GM23338 (cell line): ENCODE data around the gene SPTLC2. TPM values are rescaled to one million over a fixed set of nuclear protein-coding genes. Genes with fewer than 3 reads are reported as not detected.
"Not testable (repeated sequence)": the region's sequence is repeated elsewhere in the genome, so short reads cannot be mapped to it uniquely, and the experiment has no call there.

Experiments used
- ATAC-seq: fragments of 200-7000 bp; cut with Tn5 transposase; 3 replicates; pipeline ENCODE4 v1.9.1; 2020
- DNase-seq: peaks from one replicate; pipeline ENCODE4 v3.0.0-alpha.2; 2015; ENCODE audit warnings: low spot score
- H2AFZ ChIP-seq: fragments of 200-600 bp; sonication (generic); 2 replicates; pipeline ENCODE4 v1.8.0; 2016; ENCODE audit warnings: antibody characterized with exemption, mild to moderate bottlenecking, moderate library complexity
- H3F3A ChIP-seq: fragments of 200-600 bp; sonication (generic); replicated peaks from 2 replicates; pipeline ENCODE4 v1.8.0; 2017; ENCODE audit warnings: antibody characterized with exemption, mixed run types, low read depth
- H3K27ac ChIP-seq: fragments of 200-600 bp; sonication (generic); 2 replicates; pipeline ENCODE4 v1.6.1; 2016; ENCODE audit warnings: low read depth
- H3K27me3 ChIP-seq: fragments of 200-600 bp; sonication (generic); 2 replicates; pipeline ENCODE4 v1.8.0; 2016; ENCODE audit warnings: mild to moderate bottlenecking, mixed run types, moderate library complexity; ENCODE audit not compliant: insufficient read depth
- H3K36me3 ChIP-seq: fragments of 200-600 bp; sonication (generic); 2 replicates; pipeline ENCODE4 v1.8.0; 2016; ENCODE audit warnings: mild to moderate bottlenecking; ENCODE audit not compliant: insufficient read depth
- H3K4me1 ChIP-seq: fragments of 200-600 bp; sonication (generic); 2 replicates; pipeline ENCODE4 v1.8.0; 2016; ENCODE audit warnings: mild to moderate bottlenecking, moderate library complexity; ENCODE audit not compliant: insufficient read depth
- H3K4me2 ChIP-seq: fragments of 200-600 bp; sonication (generic); 2 replicates; pipeline ENCODE4 v1.7.1; 2017; ENCODE audit warnings: mixed run types
- H3K4me3 ChIP-seq: fragments of 200-600 bp; sonication (generic); 2 replicates; pipeline ENCODE4 v1.6.1; 2016; ENCODE audit warnings: mixed run types
- H3K79me2 ChIP-seq: fragments of 200-600 bp; sonication (generic); replicated peaks from 2 replicates; pipeline ENCODE4 v1.8.0; 2017; ENCODE audit warnings: mild to moderate bottlenecking; ENCODE audit not compliant: insufficient read depth
- H3K9me2 ChIP-seq: fragments of 200-600 bp; sonication (generic); 2 replicates; pipeline ENCODE4 v1.8.0; 2017; ENCODE audit not compliant: insufficient read depth
- H4K20me1 ChIP-seq: fragments of 200-600 bp; sonication (generic); replicated peaks from 2 replicates; pipeline ENCODE4 v1.8.0; 2017; ENCODE audit warnings: mild to moderate bottlenecking; ENCODE audit not compliant: insufficient read depth
- H3K27ac Mint-ChIP-seq: 2 replicates; pipeline ENCODE4 v1.8.0; 2020; ENCODE audit warnings: inconsistent platforms, mild to moderate bottlenecking, moderate library complexity, mixed read lengths
- H3K27me3 Mint-ChIP-seq: 3 replicates; pipeline ENCODE4 v1.8.0; 2022; ENCODE audit warnings: low read depth, mild to moderate bottlenecking, moderate library complexity, mixed read lengths, inconsistent platforms; ENCODE audit not compliant: insufficient read depth, poor library complexity
- H3K36me3 Mint-ChIP-seq: 3 replicates; pipeline ENCODE4 v1.8.0; 2021; ENCODE audit warnings: low read depth, mild to moderate bottlenecking, inconsistent platforms, moderate library complexity, mixed read lengths
- H3K4me1 Mint-ChIP-seq: 3 replicates; pipeline ENCODE4 v1.8.0; 2020; ENCODE audit warnings: mild to moderate bottlenecking, inconsistent platforms, mixed read lengths
- H3K4me3 Mint-ChIP-seq: 3 replicates; pipeline ENCODE4 v1.8.0; 2021; ENCODE audit warnings: moderate library complexity, mild to moderate bottlenecking, inconsistent platforms, mixed read lengths
- H3K9me3 Mint-ChIP-seq: 3 replicates; pipeline ENCODE4 v1.8.0; 2020; ENCODE audit warnings: moderate library complexity, mild to moderate bottlenecking, inconsistent platforms, mixed read lengths
- CREB1 ChIP-seq: fragments of 250-450 bp; sonication (Bioruptor Pico); IDR thresholded peaks from 2 replicates; pipeline ENCODE4 v1.5.0; 2020; ENCODE audit warnings: low read depth, mild to moderate bottlenecking, moderate library complexity
- EZH2phosphoT487 ChIP-seq: fragments of 200-600 bp; sonication (generic); IDR thresholded peaks from one replicate; pipeline ENCODE4 v1.8.1; 2018; ENCODE audit warnings: antibody characterized with exemption; ENCODE audit not compliant: unreplicated experiment
- JUNB ChIP-seq: IDR thresholded peaks from one replicate; pipeline ENCODE4 v1.6.1; 2016; ENCODE audit warnings: antibody characterized with exemption; ENCODE audit not compliant: unreplicated experiment
- NANOG ChIP-seq: IDR thresholded peaks from 2 replicates; pipeline ENCODE4 v1.6.1; 2016; ENCODE audit warnings: antibody characterized with exemption, borderline replicate concordance
- STAT1 ChIP-seq: IDR thresholded peaks from one replicate; pipeline ENCODE4 v1.6.1; 2016; ENCODE audit warnings: antibody characterized with exemption; ENCODE audit not compliant: unreplicated experiment
- ZNF114 ChIP-seq: fragments of 250-450 bp; sonication (Bioruptor Pico); IDR thresholded peaks from 2 replicates; pipeline ENCODE4 v1.5.0; 2020; ENCODE audit warnings: mild to moderate bottlenecking, moderate library complexity
- ZNF331 ChIP-seq: fragments of 250-450 bp; sonication (Bioruptor Pico); IDR thresholded peaks from 2 replicates; pipeline ENCODE4 v1.5.0; 2020; ENCODE audit warnings: low read depth, mild to moderate bottlenecking, moderate library complexity
- ZNF462 ChIP-seq: fragments of 250-450 bp; sonication (Bioruptor Pico); IDR thresholded peaks from 2 replicates; pipeline ENCODE4 v1.5.0; 2020; ENCODE audit warnings: mild to moderate bottlenecking, moderate library complexity
- polyA plus RNA-seq: library from polyadenylated mRNA; unstranded; fragments of >200 nt; fragmentation: Nextera tagmentation; extraction: Ambion mirVana; gene quantifications from 2 replicates; pipeline ENCODE4 v1.2.1, GENCODE V29; 2016
- total RNA-seq: library from RNA; depleted of rRNA; stranded (reverse); fragments of >200 nt; shearing (Covaris generic); gene quantifications from 2 replicates; pipeline ENCODE4 v1.2.3, GENCODE V29; 2014

The SPTLC2 gene
- total and polyA plus RNA-seq, 2 experiments from 2014 or later: 22.3 to 38.9 TPM

DNA sequence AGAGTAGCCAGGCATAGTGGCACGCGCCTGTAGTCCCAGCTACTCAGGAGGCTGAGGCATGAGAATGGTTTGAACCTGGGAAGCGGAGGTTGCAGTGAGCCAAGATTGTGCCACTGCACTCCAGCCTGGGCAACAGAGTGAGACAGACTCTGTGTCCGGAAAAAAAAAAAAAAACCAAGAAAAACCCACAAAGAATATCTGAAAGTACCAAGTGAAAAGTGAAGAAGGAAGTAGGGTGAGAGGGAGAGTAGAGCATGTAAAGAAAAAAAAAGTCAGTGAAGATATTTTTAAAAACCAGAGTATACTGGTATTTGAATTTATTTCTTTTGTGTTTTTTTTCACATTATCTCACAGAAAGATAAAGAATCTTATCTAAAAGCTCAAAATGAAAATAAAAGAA lies 74.5 kb downstream of the SPTLC2 start:
- peaks cover 7% of the 10 kb centered on the region; the same call in 2 of the 3 replicates for H3K36me3 Mint-ChIP-seq
- Histone ChIP-seq H3K79me2 (no peaks in the 10 kb centered on the region), H3F3A (no peaks in the 10 kb centered on the region), H3K4me3 (no peak overlapping the region), H3K4me1 (no peaks in the 10 kb centered on the region), H3K27ac (no peak overlapping the region), H2AFZ (no peak overlapping the region), H4K20me1 (no peaks in the 10 kb centered on the region), H3K36me3 (no peaks in the 10 kb centered on the region; the same call in 1 of the 2 replicates), H3K27me3 (no peaks in the 10 kb centered on the region), H3K9me2 (no peaks in the 10 kb centered on the region), H3K4me2 (no peak overlapping the region)
- ATAC-seq (no peak), DNase-seq (no peak)
- peaks cover 3% of the 10 kb centered on the region for H3K27me3 Mint-ChIP-seq
- no peak overlapping the region for H3K4me3 Mint-ChIP-seq
- H3K27ac Mint-ChIP-seq: 0 out of 2 replicates have a peak overlapping the region, but pooled peaks have one; percentile 31
- 0 out of 3 replicates have a peak, but pooled peaks cover 6% of the 10 kb centered on the region for H3K4me1 Mint-ChIP-seq
- H3K9me3 Mint-ChIP-seq: no peaks in the 10 kb centered on the region
- no peak for TF ChIP-seq CREB1 (CRISPR knock-in tag)
- no peak for TF ChIP-seq ZNF331 (CRISPR knock-in tag)
- no peak for TF ChIP-seq ZNF114 (CRISPR knock-in tag)
- TF ChIP-seq STAT1: no peak

- H3K27ac Mint-ChIP-seq, H3F3A ChIP-seq, H3K4me1 Mint-ChIP-seq: not testable (repeated sequence)
Measured at GRCh38 chr14:77536951-77537350, 79.5 kb downstream of the SPTLC2 start.

DNA sequence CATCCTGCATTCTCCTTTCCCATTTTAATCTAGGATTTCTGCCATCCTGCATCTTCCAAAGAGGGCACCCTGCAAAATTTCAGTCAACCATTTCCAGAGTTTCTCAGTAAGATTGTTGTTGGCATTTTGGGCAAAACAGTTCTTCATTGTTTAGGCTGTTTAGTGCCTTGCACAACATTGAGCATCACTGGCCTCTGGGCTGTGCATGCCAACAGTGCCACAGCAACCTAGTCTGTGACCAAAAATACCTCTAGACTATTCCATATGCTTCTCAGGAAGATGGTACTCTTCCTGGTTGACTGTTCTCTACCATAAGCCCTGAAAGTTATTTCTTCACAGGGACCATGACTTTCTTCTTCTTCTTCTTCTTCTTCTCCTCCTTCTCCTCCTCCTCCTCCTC lies 85.4 kb downstream of the SPTLC2 start:
- no peak for DNase-seq
- Mint-ChIP-seq H3K9me3 (no peaks in the 10 kb centered on the region), H3K4me3 (no peak overlapping the region), H3K27ac (no peak overlapping the region), H3K36me3 (peaks cover 11% of the 10 kb centered on the region; the same call in 2 of the 3 replicates), H3K4me1 (no peaks in the 10 kb centered on the region), H3K27me3 (peaks cover 1% of the 10 kb centered on the region)
- H3K4me2 ChIP-seq: no peak overlapping the region
- H4K20me1 ChIP-seq: no peaks in the 10 kb centered on the region
- ATAC-seq: no peak
- no peaks in the 10 kb centered on the region for H3K36me3 ChIP-seq
- H2AFZ ChIP-seq: no peak overlapping the region
- H3K9me2 ChIP-seq: no peaks in the 10 kb centered on the region
- no peak overlapping the region for H3K4me3 ChIP-seq
- no peak overlapping the region for H3K27ac ChIP-seq
- H3F3A ChIP-seq: no peaks in the 10 kb centered on the region
- no peaks in the 10 kb centered on the region for H3K27me3 ChIP-seq
- H3K79me2 ChIP-seq: no peaks in the 10 kb centered on the region
- no peaks in the 10 kb centered on the region for H3K4me1 ChIP-seq
- TF ChIP-seq CREB1 (CRISPR knock-in tag): no peak
- no peak for TF ChIP-seq EZH2phosphoT487
- no peak for TF ChIP-seq ZNF462
- no peak for TF ChIP-seq NANOG
- no peak for TF ChIP-seq JUNB

More at GRCh38 chr14:77536951-77537350, 79.5 kb downstream of the SPTLC2 start:
- DNase-seq, H4K20me1 ChIP-seq, H3K4me3 Mint-ChIP-seq, ATAC-seq, H3K27ac ChIP-seq, H3K9me2 ChIP-seq, H3K79me2 ChIP-seq, H3K36me3 ChIP-seq, H2AFZ ChIP-seq, H3K4me2 ChIP-seq, H3K9me3 Mint-ChIP-seq, H3K27me3 ChIP-seq, H3K4me1 ChIP-seq, H3K4me3 ChIP-seq, H3K27me3 Mint-ChIP-seq: not testable (repeated sequence)
- peaks cover 11% of the 10 kb centered on the region; the same call in 2 of the 3 replicates for H3K36me3 Mint-ChIP-seq
